H1 (cell line): ENCODE data around the gene NEU4. TPM values are rescaled to one million over a fixed set of nuclear protein-coding genes. Genes with fewer than 3 reads are reported as not detected.

Experiments
- CTCF ChIA-PET: fragments of 300-600 bp; sonication (Branson Sonifier 250); formaldehyde crosslinking; loops from one replicate; lab custom pipeline; 2021; ENCODE audit not compliant: partially characterized antibody; lab: Charles Lee
- POLR2A ChIA-PET: fragments of 300-600 bp; sonication (Branson Sonifier 250); formaldehyde crosslinking; loops from one replicate; lab custom pipeline; 2021; ENCODE audit warnings: inconsistent platforms; ENCODE audit not compliant: partially characterized antibody; lab: Charles Lee
- DNase-seq, 2 experiments: peaks; one replicate each; pipeline versions ENCODE4 v3.0.0 to v3.0.0-alpha.2; 2010 to 2022; ENCODE audit warnings: low spot score in 2 of 2, low read depth in 1 of 2, mixed read lengths in 1 of 2
- FAIRE-seq: peaks from 2 replicates; lab custom pipeline; 2011; peaks lifted over from hg19 to GRCh38; lab: Jason Lieb, UNC
- H2AFZ ChIP-seq: 2 replicates; pipeline ENCODE4 v1.8.1; 2012; ENCODE audit warnings: low read length, inconsistent platforms
- H2AK5ac ChIP-seq: 2 replicates; pipeline ENCODE4 v1.6.1; 2013; ENCODE audit warnings: low read depth, low read length
- H2BK120ac ChIP-seq: replicated peaks from 2 replicates; pipeline ENCODE3; 2013; ENCODE audit warnings: low read depth, low read length, inconsistent platforms
- H2BK12ac ChIP-seq: 2 replicates; pipeline ENCODE4 v1.6.1; 2013; ENCODE audit warnings: low read depth, low read length
- H2BK15ac ChIP-seq: 2 replicates; pipeline ENCODE4 v1.6.1; 2013; ENCODE audit warnings: low read length
- H2BK20ac ChIP-seq: 2 replicates; pipeline ENCODE4 v1.6.1; 2013; ENCODE audit warnings: low read length
- H2BK5ac ChIP-seq: 2 replicates; pipeline ENCODE4 v1.6.1; 2013; ENCODE audit warnings: low read depth, low read length
- H3K14ac ChIP-seq: 2 replicates; pipeline ENCODE4 v1.6.1; 2013; ENCODE audit warnings: inconsistent platforms; ENCODE audit not compliant: insufficient read length
- H3K18ac ChIP-seq: 2 replicates; pipeline ENCODE4 v1.6.1; 2013; ENCODE audit warnings: low read length; ENCODE audit errors: extremely low read depth
- H3K23ac ChIP-seq: 2 replicates; pipeline ENCODE4 v1.6.1; 2013; ENCODE audit warnings: inconsistent platforms; ENCODE audit not compliant: insufficient read length
- H3K23me2 ChIP-seq: 2 replicates; pipeline ENCODE4 v1.6.1; 2013; ENCODE audit warnings: low read depth, low read length
- H3K27ac ChIP-seq: 2 replicates; pipeline ENCODE4 v1.6.1; 2011; ENCODE audit warnings: low read depth, low read length, inconsistent platforms
- H3K27me3 ChIP-seq, 4 experiments: replicated peaks in 1 of 4; 1 replicate in 1 of 4; 2 replicates in 3 of 4; pipeline versions ENCODE4 v1.6.1 to v1.8.1; 2011 to 2013; ENCODE audit warnings: low read length in 3 of 4, mild to moderate bottlenecking in 3 of 4, inconsistent platforms in 2 of 4, mixed read lengths in 2 of 4, moderate library complexity in 1 of 4; ENCODE audit not compliant: control insufficient read depth in 3 of 4, insufficient read depth in 3 of 4; ENCODE audit errors: extremely low read depth in 1 of 4
- H3K36me3 ChIP-seq, 4 experiments: 2 replicates each; pipeline versions ENCODE4 v1.6.1 to v1.8.1; 2011 to 2013; ENCODE audit warnings: mild to moderate bottlenecking in 4 of 4, low read length in 3 of 4, moderate library complexity in 2 of 4, control low read depth in 1 of 4, inconsistent platforms in 1 of 4; ENCODE audit not compliant: insufficient read depth in 4 of 4, control insufficient read depth in 2 of 4
- H3K4ac ChIP-seq: replicated peaks from 2 replicates; pipeline ENCODE3; 2013; ENCODE audit warnings: low read length, low read depth, mixed read lengths, inconsistent platforms; ENCODE audit not compliant: insufficient read length
- H3K4me1 ChIP-seq, 4 experiments: replicated peaks in 1 of 4; 1 replicate in 1 of 4; 2 replicates in 3 of 4; pipeline versions ENCODE4 v1.6.1 to v1.8.1; 2011 to 2013; ENCODE audit warnings: low read length in 3 of 4, inconsistent platforms in 2 of 4, mixed read lengths in 1 of 4; ENCODE audit not compliant: insufficient read depth in 4 of 4, control insufficient read depth in 3 of 4
- H3K4me2 ChIP-seq, 2 experiments: 2 replicates each; pipeline versions ENCODE4 v1.6.1 to v1.8.1; 2011 to 2013; ENCODE audit warnings: low read depth in 2 of 2, low read length in 2 of 2, control low read depth in 1 of 2, inconsistent platforms in 1 of 2, mild to moderate bottlenecking in 1 of 2; ENCODE audit not compliant: insufficient read depth in 1 of 2
- H3K4me3 ChIP-seq, 4 experiments: fragments of 200-600, 300-600 bp in 1 of 4; sonication (generic), shearing (Covaris generic), sonication (Bioruptor Twin) in 1 of 4; 2 replicates each; pipeline versions ENCODE4 v1.5.1 to v1.8.1; 2011 to 2016; ENCODE audit warnings: low read length in 4 of 4, low read depth in 3 of 4, control low read depth in 2 of 4, inconsistent platforms in 2 of 4, mild to moderate bottlenecking in 2 of 4, mixed read lengths in 1 of 4, moderate library complexity in 1 of 4; ENCODE audit not compliant: insufficient read depth in 2 of 4; ENCODE audit errors: extremely low read depth in 1 of 4
- H3K56ac ChIP-seq: replicated peaks from 2 replicates; pipeline ENCODE3; 2013; ENCODE audit warnings: low read depth, mild to moderate bottlenecking, mixed read lengths, low read length, inconsistent platforms; ENCODE audit not compliant: insufficient read length
- H3K79me1 ChIP-seq: 2 replicates; pipeline ENCODE4 v1.6.1; 2013; ENCODE audit warnings: low read depth, low read length, control low read depth
- H3K79me2 ChIP-seq, 2 experiments: 2 replicates each; pipeline versions ENCODE4 v1.6.1 to v1.8.1; 2012 to 2013; ENCODE audit warnings: low read length in 2 of 2, mild to moderate bottlenecking in 2 of 2, inconsistent platforms in 1 of 2; ENCODE audit not compliant: insufficient read depth in 2 of 2, control insufficient read depth in 1 of 2
- H3K9ac ChIP-seq, 4 experiments: replicated peaks in 1 of 4; 1 replicate in 1 of 4; 2 replicates in 3 of 4; pipeline versions ENCODE4 v1.6.1 to v1.8.1; 2011 to 2013; ENCODE audit warnings: low read depth in 3 of 4, low read length in 3 of 4, control low read depth in 2 of 4, mild to moderate bottlenecking in 2 of 4, moderate library complexity in 2 of 4, inconsistent platforms in 1 of 4; ENCODE audit errors: extremely low read depth in 1 of 4
- H3K9me3 ChIP-seq, 2 experiments: 2 replicates each; pipeline versions ENCODE4 v1.6.1 to v1.8.1; 2012 to 2013; ENCODE audit warnings: mild to moderate bottlenecking in 2 of 2, moderate library complexity in 2 of 2, control low read depth in 1 of 2, inconsistent platforms in 1 of 2, low read depth in 1 of 2, low read length in 1 of 2, mixed read lengths in 1 of 2; ENCODE audit not compliant: insufficient read depth in 2 of 2
- H4K20me1 ChIP-seq, 2 experiments: replicated peaks in 1 of 2; 2 replicates each; pipeline versions ENCODE3 to v1.8.1; 2011 to 2013; ENCODE audit warnings: inconsistent platforms in 2 of 2, low read length in 2 of 2, mild to moderate bottlenecking in 1 of 2; ENCODE audit not compliant: insufficient read depth in 2 of 2, control insufficient read depth in 1 of 2
- H4K5ac ChIP-seq: 2 replicates; pipeline ENCODE4 v1.6.1; 2013; ENCODE audit warnings: low read length, low read depth, mixed read lengths, inconsistent platforms; ENCODE audit not compliant: insufficient read length
- H4K8ac ChIP-seq: 2 replicates; pipeline ENCODE4 v1.8.0; 2013; ENCODE audit warnings: mild to moderate bottlenecking, moderate library complexity, low read length, inconsistent platforms; ENCODE audit not compliant: insufficient read depth; ENCODE audit errors: extremely low read depth
- H4K91ac ChIP-seq: replicated peaks from 2 replicates; pipeline ENCODE3; 2013; ENCODE audit warnings: low read length, mixed read lengths, inconsistent platforms; ENCODE audit not compliant: insufficient read length
- EZH2 ChIP-seq: fragments of 200-600 bp; sonication (generic); IDR thresholded peaks from 2 replicates; pipeline ENCODE4 v1.7.1; 2012; ENCODE audit warnings: low read depth, mild to moderate bottlenecking, moderate library complexity, low read length, inconsistent platforms; ENCODE audit not compliant: severe bottlenecking
- FOSL1 ChIP-seq: IDR thresholded peaks from 2 replicates; pipeline ENCODE4 v1.6.1; 2011; ENCODE audit warnings: mild to moderate bottlenecking, low read depth, low read length, moderate library complexity; ENCODE audit not compliant: insufficient read depth
- HDAC2 ChIP-seq, 2 experiments: fragments of 300-600 bp in 1 of 2; sonication (generic) in 1 of 2; IDR thresholded peaks; 2 replicates each; pipeline ENCODE4 v1.6.1; 2011 to 2012; ENCODE audit warnings: low read depth in 2 of 2, low read length in 2 of 2, mild to moderate bottlenecking in 2 of 2, moderate library complexity in 2 of 2, borderline replicate concordance in 1 of 2, inconsistent platforms in 1 of 2
- POLR2A ChIP-seq, 2 experiments: IDR thresholded peaks; 1 replicate in 1 of 2; 2 replicates in 1 of 2; pipeline ENCODE4 v1.6.1; 2011; ENCODE audit warnings: low read depth in 2 of 2, low read length in 2 of 2, mild to moderate bottlenecking in 2 of 2; ENCODE audit errors: control extremely low read depth in 1 of 2
- SRF ChIP-seq: IDR thresholded peaks from 2 replicates; pipeline ENCODE4 v1.6.1; 2011; ENCODE audit warnings: mild to moderate bottlenecking, low read depth, low read length, moderate library complexity
- TBP ChIP-seq: IDR thresholded peaks from 2 replicates; pipeline ENCODE4 v1.6.1; 2011; ENCODE audit warnings: low read depth, low read length, improper control_type of control experiment
- WGBS, 2 experiments: shearing (Covaris generic) in 1 of 2; methylation state at CpG; one replicate each; pipeline versions ENCODE4 v1.1.6 to v1.1.7; 2013 to 2015; ENCODE audit warnings: low lambda C conversion rate in 2 of 2, mixed read lengths in 2 of 2, inconsistent platforms in 1 of 2, low coverage in 1 of 2, missing lambda C conversion rate in 1 of 2; ENCODE audit not compliant: insufficient replicate concordance in 2 of 2, insufficient coverage in 1 of 2, insufficient read length in 1 of 2; ENCODE audit errors: extremely low coverage in 1 of 2, missing lambda C conversion rate in 1 of 2; 5-methylcytosine and 5-hydroxymethylcytosine counted together
- polyA plus RNA-seq, 7 experiments: library from polyadenylated mRNA; depleted of rRNA in 3 of 7; stranded (reverse) in 5 of 7; unstranded in 2 of 7; fragments of >200 nt in 5 of 7; fragments of 200-250 nt in 2 of 7; gene quantifications; 1 replicate in 5 of 7; 2 replicates in 1 of 7; 4 replicates in 1 of 7; pipeline versions ENCODE4 v1.2.1 to v1.2.3, GENCODE V29; 2011 to 2013; ENCODE audit warnings: missing spikeins in 2 of 7, mixed read lengths in 2 of 7
- total RNA-seq: library from RNA; stranded (reverse); fragmentation: NEBNext Ultra II Directional; extraction: Animal tissue kit (Norgen Biotek cat#: 25700); gene quantifications from 2 replicates; pipeline ENCODE4 v1.2.1, GENCODE V29; 2021

The NEU4 gene
- total and polyA plus RNA-seq, 2 of the 8 experiments (the other 6 are each of a cell fraction or from before 2014, with no cell fraction given) = 0.32 to 0.50 TPM

- no peak for DNase-seq
- Histone ChIP-seq H2BK120ac (no peak overlapping the region), H2BK15ac (peak overlapping the region; percentile 61; the same call in 1 of the 2 replicates), H2AFZ (no peak overlapping the region), H3K79me1 (no peaks in the 10 kb centered on the region), H3K4me3 (no peak overlapping the region), H3K9me3 (no peaks in the 10 kb centered on the region), H3K27ac (no peak overlapping the region), H2AK5ac (no peak overlapping the region; the same call in 1 of the 2 replicates), H3K23me2 (0 out of 2 replicates have a peak, but pooled peaks cover 2% of the 10 kb centered on the region), H4K91ac (no peak overlapping the region), H3K27me3 (peaks cover 0 to 23% (median 6%) of the 10 kb centered on the region in 4 experiments; a peak in 4 of 7 replicates), H3K23ac (no peak overlapping the region), H3K18ac (no peak overlapping the region), H4K5ac (no peak overlapping the region), H2BK20ac (no peak overlapping the region; the same call in 1 of the 2 replicates), H2BK12ac (peak overlapping the region; percentile 84; the same call in 1 of the 2 replicates), H3K36me3 (no peaks in the 10 kb centered on the region), H3K4me1 (peaks cover 4 to 21% (median 8%) of the 10 kb centered on the region in 4 experiments), H4K8ac (peak overlapping the region; percentile 68), H3K4ac (no peak overlapping the region), H3K4me2 (peak overlapping the region in 1 of 2 experiments; percentile 39; a peak in 3 of 4 replicates), H3K14ac (no peak overlapping the region), H4K20me1 (no peaks in the 10 kb centered on the region), H3K79me2 (no peaks in the 10 kb centered on the region), H3K56ac (no peak overlapping the region), H2BK5ac (peak overlapping the region; percentile 52; the same call in 1 of the 2 replicates), H3K9ac (no peak overlapping the region)
- ChIA-PET CTCF (no interaction called here), POLR2A (interaction anchor here (1.0 to 1.4 kb wide), 2 partner anchors 40 to 76 kb away, joined by 3 read pairs; no protein-coding TSS in a partner anchor)
- WGBS, 2 experiments = 93% methylated on average over 12 of the region's 32 CpGs; no CpG with 5 or more reads in 1 of the 2 experiments
- TF ChIP-seq POLR2A (IDR thresholded peaks at IDR 0.05; ENCODE audit: control extremely low read depth in 1 of 2, low read depth in 2 of 2, low read length in 2 of 2) (no peak), FOSL1 (no peak), TBP (no peak), EZH2 (no peak), HDAC2 (IDR thresholded peaks at IDR 0.05; ENCODE audit: borderline replicate concordance in 1 of 2, low read depth in 2 of 2, low read length in 2 of 2) (no peak), SRF (no peak)
- FAIRE-seq = no peak
These were observed 6.3 kb upstream of the NEU4 start for GRCh38 chr2:241802421-241803318.
